Astrocyte of the cerebellum (primary cell): ENCODE results near the gene DNM3.

Experiments
- DNase-seq: peaks from one replicate; pipeline ENCODE4 v3.0.0-alpha.2; 2011; ENCODE audit warnings: low read depth
- H3K4me3 ChIP-seq: 2 replicates; pipeline ENCODE4 v1.5.1; 2011; ENCODE audit warnings: mild to moderate bottlenecking, low read depth, low read length, moderate library complexity
- CTCF ChIP-seq: IDR thresholded peaks from 2 replicates; pipeline ENCODE4 v1.5.1; 2012; ENCODE audit warnings: low read length, low read depth, moderate library complexity, mild to moderate bottlenecking; ENCODE audit errors: missing control alignments
- in situ Hi-C: cut with HindIII; loops from 2 replicates; pipeline ENCODE4 v1.10.0; 2017; ENCODE audit warnings: low sequenced_read_pairs

DNM3 gene

DNA sequence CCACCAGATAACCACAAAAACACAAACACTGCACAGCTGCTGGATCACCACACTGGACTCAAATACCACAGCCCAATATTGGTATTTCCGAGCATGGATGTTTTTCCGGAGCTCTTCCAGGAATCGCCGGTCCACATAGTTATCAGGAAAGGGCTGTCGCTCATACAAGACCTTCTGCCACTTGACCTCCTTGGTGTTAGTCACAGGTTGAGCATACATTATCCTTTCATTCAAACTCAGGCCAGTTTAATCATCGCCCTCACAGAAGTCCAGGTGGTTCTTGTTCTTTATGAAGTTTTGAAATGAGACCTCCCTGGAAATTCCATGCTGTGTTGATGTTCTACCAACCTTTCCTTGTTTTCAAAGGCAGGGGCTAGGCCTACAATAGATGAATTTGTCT is 601.1 kb downstream of the DNM3 start:
- TF ChIP-seq CTCF: no peak
- in situ Hi-C loops: loop anchor here (10.0 kb wide), 1 partner anchor 272 kb away; no protein-coding TSS in a partner anchor
- DNase-seq: no peak
- H3K4me3 ChIP-seq: no peak overlapping the region

GRCh38 chr1:172442843-172443565 is 601.7 kb downstream of the DNM3 start:
- in situ Hi-C loops: loop anchor here (10.0 kb wide), 1 partner anchor 272 kb away; no protein-coding TSS in a partner anchor
- no peak for DNase-seq
- no peak for TF ChIP-seq CTCF
- H3K4me3 ChIP-seq: peak overlapping the region; percentile 79

GRCh38 chr1:172443666-172444453 is 602.6 kb downstream of the DNM3 start, which contains the start of gene PIGC:
Gene PIGC (minus strand): TSS chr1:172444069. CDS start chr1:172442622, 1,447 bp downstream.
- H3K4me3 ChIP-seq: peak within 1 kb of the TSS; percentile 79
- peak; percentile 66 for DNase-seq
- in situ Hi-C loops: loop anchor here (10.0 kb wide), 1 partner anchor 271 kb away; no protein-coding TSS in a partner anchor
- peak; percentile 95 for TF ChIP-seq CTCF

DNA sequence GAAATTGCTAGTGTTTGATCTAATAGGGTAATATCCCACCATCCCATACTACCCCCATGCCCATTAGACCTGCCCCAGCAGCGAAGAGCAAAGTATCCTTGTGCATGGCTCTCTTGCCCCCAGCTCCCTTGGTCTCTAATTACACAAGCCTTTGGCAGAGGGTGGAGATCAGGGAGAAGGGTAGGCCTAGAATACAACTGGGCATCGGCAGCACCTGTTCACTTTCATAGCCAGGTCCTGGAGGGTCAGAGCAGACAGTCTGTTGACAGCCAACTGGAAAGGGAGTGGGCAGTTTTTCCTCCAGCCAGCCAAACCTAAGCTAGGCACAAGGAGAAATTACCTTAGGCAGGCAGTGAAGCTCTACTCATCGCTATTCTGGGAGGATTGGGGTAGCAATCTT is 605.2 kb downstream of the DNM3 start:
- in situ Hi-C loops: loop anchor here (10.0 kb wide), 1 partner anchor 268 kb away; no protein-coding TSS in a partner anchor
- TF ChIP-seq CTCF: no peak
- H3K4me3 ChIP-seq: no peak overlapping the region
- DNase-seq: no peak

DNA sequence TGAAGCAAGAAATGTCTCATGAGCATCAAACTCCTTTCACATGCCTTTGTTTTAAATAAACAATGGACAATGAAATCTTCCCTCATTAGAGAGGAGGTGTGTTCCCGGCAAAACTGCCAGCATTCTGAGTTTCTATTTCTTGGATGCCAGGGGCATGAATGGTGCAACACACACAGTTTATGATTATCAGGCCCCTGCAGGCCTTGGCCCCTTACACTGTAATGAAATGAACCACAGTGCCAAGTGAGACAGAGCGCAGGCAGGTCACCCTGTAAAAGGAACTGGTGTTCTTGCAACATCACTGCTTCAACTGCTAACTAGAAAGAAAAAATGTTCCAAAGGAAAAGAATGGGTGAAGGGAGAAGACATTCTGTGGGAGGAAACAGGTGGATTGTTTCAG is 606.3 kb downstream of the DNM3 start:
- no peak overlapping the region for H3K4me3 ChIP-seq
- no peak for DNase-seq
- no peak for TF ChIP-seq CTCF
- in situ Hi-C loops: loop anchor here (10.0 kb wide), 1 partner anchor 267 kb away; no protein-coding TSS in a partner anchor

- no peak for TF ChIP-seq CTCF
- no peak for DNase-seq
- in situ Hi-C loops: loop anchor here (10.0 kb wide), 1 partner anchor 266 kb away; no protein-coding TSS in a partner anchor
Measured at GRCh38 chr1:172448995-172449584, 607.8 kb downstream of the DNM3 start.

More at GRCh38 chr1:172448995-172449584, 607.8 kb downstream of the DNM3 start:
- H3K4me3 ChIP-seq: no peak overlapping the region
